SH-SY5Y (cell line): ENCODE data around the gene EPS8L2.

Experiments
- GATA2 ChIP-seq: IDR thresholded peaks from 2 replicates; pipeline ENCODE4 v1.6.1; 2011; ENCODE audit warnings: mild to moderate bottlenecking, low read depth, low read length
- GATA3 ChIP-seq: IDR thresholded peaks from 2 replicates; pipeline ENCODE4 v1.6.1; 2011; ENCODE audit warnings: low read depth, mild to moderate bottlenecking, low read length, moderate library complexity

GRCh38 chr11:760236-760635, 54.2 kb downstream of the EPS8L2 start:
- TF ChIP-seq GATA2 (no peak), GATA3 (no peak)
